HG02678 (cell line): ENCODE results near the gene DNER.
"Not testable (repeated sequence)": the region's sequence is repeated elsewhere in the genome, so short reads cannot be mapped to it uniquely, and the experiment has no call there.

ENCODE experiments used
- ATAC-seq: cut with Tn5 transposase; IDR thresholded peaks from one replicate; pipeline ENCODE4 v1.9.1; 2021; ENCODE audit warnings: mild to moderate bottlenecking, moderate library complexity; ENCODE audit not compliant: unreplicated experiment

DNER gene, protein sequence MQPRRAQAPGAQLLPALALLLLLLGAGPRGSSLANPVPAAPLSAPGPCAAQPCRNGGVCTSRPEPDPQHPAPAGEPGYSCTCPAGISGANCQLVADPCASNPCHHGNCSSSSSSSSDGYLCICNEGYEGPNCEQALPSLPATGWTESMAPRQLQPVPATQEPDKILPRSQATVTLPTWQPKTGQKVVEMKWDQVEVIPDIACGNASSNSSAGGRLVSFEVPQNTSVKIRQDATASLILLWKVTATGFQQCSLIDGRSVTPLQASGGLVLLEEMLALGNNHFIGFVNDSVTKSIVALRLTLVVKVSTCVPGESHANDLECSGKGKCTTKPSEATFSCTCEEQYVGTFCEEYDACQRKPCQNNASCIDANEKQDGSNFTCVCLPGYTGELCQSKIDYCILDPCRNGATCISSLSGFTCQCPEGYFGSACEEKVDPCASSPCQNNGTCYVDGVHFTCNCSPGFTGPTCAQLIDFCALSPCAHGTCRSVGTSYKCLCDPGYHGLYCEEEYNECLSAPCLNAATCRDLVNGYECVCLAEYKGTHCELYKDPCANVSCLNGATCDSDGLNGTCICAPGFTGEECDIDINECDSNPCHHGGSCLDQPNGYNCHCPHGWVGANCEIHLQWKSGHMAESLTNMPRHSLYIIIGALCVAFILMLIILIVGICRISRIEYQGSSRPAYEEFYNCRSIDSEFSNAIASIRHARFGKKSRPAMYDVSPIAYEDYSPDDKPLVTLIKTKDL

DNA sequence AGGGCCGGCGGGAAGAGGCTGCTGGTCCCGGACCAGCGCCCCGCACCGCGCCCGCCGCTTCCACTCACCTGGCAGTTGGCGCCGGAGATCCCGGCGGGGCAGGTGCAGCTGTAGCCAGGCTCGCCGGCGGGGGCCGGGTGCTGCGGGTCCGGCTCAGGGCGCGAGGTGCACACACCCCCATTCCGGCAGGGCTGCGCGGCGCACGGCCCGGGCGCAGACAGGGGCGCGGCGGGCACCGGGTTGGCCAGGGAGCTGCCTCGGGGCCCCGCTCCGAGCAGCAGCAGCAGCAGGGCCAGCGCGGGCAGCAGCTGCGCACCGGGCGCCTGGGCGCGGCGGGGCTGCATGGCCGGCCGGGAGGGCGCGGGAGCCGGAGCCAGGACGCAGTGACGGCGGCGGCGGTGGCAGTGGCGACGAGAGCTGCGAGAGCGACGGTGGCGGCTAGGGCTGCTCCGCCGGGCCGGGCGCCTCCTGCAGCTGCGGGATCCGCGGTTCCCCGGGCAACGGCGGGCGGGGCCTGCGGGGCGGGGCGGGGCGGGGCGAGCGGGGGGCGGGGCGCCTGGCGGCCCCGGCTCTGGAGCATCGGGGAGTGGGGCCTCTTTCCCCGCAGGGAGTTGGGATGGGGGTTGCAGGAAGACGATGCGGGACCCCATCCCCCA, at the start of gene DNER:
DNER (minus strand) TSS at position 476 of the 656 bp plus-strand sequence; CDS start at position 344, 132 bp downstream.
- ATAC-seq = peak; percentile 79

DNA sequence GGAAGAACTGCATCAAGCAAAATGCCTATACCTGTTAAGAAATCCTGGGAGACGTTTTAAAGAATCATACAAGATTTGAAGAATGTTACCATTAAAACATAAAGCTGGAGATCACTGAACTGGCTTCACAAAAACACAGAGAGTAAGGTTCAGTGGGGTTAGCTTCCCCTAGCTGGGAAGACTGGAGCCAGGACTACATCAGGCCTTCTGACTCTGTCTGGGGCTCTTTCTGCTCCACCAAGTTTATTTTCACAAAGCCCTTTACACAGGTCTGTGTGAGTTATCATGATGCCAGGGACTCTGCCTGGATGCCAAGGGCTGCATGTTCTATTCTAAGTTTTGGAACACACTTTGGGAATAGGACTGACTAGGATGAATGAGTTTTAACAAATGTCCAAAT, 47.3 kb upstream of the DNER start:
- ATAC-seq = no peak

DNA sequence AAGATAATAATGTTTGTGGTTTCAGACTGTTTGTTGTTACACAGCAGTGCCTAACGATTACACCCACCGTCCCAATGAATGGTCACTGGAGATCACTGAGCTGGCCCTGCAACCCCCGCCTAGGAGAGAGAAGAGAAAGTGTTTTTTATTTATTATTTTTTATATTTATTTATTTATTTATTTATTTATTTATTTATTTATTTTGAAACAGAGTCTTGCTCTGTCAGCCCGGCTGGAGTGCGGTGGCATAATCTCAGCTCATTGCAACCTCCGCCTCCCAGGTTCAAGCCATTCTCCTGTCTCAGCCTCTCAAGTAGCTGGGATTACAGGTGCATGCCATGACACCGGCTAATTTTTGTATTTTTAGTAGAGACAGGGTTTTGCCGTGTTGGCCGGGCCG, 43.1 kb upstream of the DNER start:
- ATAC-seq = not testable (repeated sequence)

DNA sequence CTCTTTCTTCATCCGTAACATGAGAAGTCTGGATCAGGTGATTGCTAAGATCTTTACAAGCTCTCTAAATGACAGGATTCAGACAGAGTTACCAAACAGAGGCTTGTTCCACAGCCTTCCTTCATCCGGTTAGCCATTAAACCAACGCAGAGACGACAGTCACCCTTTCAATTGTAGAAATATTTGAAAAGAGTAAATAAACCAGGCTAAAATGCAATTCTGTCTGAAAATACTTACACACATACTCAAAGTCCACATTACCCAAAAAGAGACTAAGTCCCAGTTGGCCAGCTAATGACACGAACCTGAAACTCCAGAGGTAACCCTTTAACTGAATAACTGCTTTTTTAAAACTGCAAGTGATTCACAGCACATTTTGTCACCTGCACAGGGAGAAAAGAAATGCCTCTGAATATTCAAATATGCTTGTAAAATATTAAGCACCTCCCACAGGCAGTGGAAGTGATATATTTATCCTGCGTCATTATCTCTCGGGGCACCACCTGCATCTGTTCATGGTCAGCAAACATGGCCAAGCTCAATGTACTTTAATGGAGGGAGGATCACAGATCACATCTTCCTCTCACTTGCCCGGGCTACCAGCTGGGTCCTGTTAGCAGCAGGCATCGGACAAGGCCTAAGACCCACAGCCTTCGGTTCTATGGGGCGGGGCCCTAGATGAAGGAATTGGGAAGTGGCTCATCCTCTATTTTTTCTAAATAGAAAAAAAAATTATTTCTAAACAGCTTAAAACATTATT, 38.8 kb upstream of the DNER start:
- no peak for ATAC-seq

DNA sequence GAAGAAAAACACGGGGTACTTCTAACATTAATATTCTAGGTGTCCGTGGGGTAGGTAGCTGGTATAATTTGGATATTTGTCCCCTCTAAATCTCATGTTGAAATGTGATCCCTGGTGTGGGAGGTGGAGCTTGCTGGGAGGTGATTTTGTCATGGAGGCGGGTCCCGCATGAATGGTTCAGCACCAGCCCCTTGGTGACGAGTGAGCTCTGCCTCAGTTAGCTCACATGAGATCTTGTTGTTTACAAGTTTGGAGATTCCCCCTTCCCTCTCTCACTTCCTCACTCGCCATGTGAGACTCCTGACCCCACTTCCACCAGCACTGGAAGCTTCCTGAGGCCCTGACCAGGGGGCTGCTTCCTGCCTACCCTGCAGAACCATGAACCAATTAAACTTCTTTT, 35.4 kb upstream of the DNER start:
- ATAC-seq = no peak

DNA sequence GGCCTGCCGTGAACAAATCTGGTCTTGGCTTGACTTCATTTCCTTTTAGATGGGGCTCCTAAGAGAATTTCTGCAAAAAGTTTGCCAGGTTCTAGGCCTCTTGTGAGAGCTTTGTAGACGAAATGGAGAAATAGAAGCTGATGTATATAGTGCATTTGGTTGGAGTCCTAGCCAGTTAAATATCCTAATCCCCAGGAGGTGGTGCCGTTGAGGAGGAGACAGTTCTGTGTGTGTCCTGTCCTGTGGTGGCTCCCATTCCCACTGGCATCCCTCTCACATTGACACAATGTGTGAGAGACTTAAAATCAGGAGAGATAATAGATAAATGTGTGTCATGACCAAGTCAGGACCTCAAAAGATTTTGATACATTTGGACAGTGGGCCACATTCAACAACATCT, 34.6 kb upstream of the DNER start:
- ATAC-seq = no peak

DNA sequence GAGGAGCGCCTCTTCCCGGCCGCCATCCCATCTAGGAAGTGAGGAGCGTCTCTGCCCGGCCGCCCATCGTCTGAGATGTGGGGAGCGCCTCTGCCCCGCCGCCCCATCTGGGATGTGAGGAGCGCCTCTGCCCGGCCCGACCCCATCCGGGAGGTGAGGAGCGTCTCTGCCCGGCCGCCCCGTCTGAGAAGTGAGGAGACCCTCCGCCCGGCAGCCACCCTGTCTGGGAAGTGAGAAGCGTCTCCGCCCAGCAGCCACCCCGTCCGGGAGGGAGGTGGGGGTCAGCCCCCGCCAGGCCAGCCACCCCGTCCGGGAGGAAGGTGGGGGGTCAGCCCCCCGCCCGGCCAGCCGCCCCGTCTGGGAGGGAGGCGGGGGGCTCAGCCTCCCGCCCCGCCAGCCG, 28.3 kb upstream of the DNER start:
- not testable (repeated sequence) for ATAC-seq

DNA sequence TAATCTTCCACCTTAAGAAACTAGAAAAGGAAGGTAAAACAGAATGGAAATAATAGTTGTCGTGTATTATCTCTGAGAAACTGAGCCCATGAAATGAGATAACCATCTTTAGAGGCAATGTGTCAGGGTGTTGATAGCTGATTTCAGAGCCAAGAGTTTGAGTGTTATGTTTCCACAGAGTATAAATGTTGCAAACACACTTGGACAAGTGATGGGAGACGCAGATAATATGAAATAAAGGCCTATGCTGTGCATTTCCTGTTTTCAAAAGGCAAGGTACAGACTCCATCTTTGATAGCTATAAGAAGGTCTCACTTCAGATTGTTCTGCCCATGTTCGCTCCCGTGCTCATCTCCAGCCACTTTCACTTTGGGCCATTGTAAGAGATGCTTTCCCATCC, 25.9 kb upstream of the DNER start:
- ATAC-seq = no peak

DNA sequence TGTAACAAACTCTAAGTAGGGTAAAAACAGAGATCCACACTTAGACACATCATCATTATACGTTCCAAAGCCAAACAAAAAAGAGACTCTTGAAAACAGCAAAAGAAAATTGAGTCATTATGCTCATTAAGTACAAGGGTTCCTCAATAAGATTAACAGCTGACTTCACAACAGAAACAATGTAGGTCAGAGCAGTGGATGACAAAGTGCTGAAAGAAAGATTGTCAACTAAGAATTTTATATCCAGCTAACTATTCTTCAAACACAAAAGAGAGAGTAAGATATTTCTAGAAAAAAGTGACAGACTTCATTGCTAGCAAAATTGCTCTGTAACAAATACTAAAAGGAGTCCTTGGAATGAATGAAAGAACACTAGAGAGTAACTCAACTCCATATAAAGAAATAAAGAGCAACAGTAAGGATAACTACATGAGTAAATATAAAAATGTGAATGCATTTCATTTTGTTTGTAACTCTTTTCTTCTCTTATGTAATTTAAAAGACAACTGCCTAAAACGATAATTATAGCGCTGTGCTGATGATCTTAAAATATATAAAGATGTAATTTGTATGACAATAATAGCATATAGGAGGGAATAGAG, 23.8 kb upstream of the DNER start:
- no peak for ATAC-seq

DNA sequence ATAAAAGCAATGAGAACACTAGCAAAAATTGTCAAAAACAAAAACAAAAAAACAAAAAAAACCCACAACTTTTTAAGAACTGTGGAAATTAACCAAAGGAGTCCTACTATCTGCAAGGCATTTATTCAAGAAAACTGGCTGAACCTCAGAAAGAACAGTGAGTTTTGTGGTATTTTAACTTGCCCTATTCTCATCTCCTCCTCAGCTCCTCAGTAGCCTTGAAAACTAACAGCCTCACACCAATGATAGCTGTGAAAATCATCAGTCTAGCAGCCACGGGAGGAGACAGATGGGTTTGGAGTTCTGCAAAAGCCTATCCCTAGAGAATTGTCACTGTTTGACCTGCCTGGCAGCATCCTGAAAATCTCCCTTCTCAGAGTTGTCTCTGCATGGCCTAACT, 20.1 kb upstream of the DNER start:
- ATAC-seq = no peak

DNA sequence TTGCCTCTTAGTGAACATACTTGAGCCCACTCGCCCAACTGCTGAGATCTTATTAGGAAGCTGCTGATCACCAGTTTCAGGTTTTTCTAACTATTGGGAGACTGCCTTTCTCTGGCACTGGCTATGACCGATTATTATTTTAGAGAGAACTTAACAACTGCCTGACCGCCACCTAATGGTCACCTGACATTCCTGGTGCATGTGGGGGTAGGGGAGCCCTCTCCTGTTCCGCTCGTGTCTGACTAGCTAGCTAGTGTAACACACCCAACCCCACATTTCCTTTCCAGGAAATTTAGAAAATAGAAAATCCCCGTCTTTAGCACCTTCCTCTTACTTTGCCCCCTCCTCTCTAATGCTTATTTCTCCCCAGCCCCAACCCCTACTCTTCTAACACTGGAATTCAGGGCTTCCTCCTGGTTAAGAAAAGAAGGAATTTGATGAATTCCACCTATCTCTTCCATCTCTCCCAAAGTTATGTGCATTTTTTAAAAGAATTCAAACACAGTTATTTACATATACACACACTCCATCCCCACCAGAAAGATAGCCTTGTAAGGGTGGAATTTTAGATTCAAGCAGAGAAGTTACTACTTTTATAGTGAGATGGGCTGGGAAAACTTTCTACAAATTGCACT, 19.4 kb upstream of the DNER start:
- no peak for ATAC-seq

DNA sequence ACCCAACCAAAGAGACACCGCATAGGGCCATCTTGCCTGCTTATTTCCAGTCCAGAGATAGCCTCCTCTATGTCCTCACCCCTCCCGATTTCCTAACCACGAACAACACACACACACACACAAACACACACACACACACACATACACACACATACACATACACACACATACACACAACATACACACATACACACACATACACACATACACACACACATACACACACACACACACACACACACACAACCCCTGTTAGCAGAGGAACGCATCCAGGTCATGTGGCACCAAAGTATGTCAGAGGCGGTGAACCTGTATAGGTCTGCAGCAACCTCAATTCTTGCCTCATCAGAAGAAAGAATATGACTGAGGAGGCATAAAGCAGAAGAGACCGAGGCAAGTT, 18.5 kb upstream of the DNER start:
- ATAC-seq = no peak

DNA sequence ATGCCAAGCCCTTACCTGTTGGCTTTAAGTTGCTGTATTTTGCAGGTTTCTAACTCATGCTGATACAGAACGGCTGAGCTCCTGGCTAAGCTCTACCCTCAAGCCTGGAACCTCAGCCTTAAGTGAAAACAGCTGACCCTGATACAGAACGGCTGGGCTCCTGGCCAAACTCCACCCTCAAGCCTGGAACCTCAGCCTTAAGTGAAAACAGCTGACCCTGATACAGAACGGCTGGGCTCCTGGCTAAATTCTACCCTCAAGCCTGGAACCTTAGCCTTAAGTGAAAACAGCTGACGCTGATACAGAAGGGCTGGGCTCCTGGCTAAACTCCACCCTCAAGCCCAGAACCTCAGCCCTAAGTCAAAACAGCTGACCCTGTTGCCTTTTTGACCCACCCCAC, 17.6 kb upstream of the DNER start:
- no peak for ATAC-seq

DNA sequence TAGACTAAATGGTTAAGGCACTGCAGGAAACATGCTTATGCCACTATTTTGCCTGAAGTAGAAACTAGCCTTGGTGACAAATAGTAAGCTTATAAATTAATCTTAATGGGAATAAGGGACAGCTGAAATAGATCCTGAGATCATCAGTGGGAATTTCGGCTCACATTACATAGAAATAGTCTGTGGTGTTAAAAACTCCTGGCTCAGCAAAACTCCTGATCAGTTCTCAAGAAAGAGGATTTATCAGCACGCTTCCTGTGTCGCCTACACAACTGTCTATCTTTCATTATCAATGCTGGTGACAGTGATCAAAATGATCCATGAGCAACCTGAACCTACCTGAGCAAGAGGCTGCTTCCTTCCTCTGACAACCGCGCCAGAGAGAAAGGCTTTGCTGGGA, 17.0 kb upstream of the DNER start:
- no peak for ATAC-seq

DNA sequence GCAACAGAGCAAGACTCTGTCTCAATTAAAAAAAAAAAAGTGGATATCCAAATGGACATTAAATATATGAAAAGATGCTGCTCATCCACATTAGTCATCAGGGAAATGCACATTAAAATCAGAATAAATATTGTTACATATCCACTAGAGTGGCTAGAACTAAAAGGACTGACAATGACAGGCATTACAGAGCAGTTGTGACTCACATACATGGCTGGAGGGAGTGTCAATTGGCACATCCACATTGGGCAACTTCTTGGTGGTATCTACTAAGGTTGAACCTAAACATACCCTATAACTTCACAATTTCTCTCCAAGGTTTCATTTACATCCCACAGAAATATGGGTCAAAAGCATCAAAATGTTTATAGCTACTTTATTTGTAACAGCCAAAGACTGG, 14.0 kb upstream of the DNER start:
- no peak for ATAC-seq

DNA sequence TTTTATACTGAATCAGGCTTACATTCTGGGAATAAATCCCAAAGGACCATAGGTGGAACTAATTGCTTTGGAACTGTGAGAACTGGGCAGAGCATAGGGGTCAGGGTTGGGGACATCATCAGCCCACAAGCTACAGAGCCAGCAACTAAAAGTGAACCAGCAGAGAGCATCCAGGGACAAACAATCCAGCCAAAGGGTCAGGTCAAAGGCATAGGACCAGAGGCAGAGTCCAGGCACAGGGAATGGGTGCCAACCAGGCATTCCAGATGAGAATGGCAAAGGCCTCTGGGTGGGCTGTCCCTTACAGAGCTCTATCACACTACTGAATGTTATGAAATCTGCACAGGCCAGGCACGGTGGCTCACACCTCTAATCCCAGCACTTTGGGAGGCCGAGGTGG, 12.3 kb upstream of the DNER start:
- ATAC-seq = no peak

DNA sequence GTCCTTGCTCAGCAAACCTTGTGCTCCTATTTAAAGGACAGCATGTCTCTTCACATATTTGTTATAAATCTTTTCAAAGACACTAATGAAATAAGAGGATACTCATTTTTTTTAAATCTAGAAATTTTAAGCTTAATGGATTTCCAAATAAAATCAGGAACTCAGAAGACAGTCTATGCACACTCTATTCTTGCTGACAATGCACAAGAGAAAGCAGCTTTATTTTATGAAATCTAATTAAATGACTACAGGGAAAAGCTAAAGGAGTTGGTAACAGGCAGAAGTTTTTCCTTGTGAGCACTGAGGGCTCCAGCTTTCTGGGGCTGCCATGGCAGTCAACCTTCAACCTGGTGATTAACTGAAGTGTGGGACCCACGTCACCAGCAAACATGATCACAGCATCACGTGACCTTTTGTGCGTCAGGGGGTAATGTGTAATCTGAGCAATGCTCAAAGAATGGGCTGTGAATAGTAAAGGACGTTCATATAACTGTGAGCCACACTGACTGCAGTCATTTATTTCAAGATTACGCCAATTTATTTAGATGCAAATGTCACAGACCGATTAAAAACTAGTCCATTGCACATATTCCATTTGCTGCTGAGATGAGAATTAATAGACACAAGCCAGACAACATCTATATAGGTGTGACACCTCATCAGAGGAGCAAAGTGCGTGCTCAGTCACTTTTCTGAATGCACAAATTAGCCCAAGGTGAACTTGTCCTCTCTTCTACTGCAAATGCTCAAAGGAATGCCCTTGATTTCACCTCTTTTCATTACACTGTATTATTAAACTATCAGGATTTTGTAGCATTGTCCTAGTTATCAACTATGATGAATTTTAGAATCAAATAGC, 11.6 kb upstream of the DNER start:
- ATAC-seq = no peak

DNA sequence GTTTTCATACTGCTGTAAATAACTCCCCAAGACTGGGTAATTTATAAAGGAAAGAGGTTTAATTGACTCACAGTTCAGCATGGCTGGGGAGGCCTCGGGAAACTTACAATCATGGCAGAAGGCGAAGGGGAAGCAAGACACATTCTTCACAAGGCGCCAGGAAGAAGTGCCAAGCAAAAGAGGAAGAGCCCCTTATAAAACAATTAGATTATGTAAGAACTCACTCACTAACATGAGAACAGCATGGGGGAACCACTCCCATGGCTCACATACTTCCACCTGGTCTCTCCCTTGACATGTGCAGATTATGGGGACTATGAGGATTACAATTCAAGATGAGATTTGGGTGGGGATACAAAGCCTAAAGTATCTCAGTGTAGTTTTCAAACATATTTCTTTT, 8.8 kb upstream of the DNER start:
- ATAC-seq = not testable (repeated sequence)

DNA sequence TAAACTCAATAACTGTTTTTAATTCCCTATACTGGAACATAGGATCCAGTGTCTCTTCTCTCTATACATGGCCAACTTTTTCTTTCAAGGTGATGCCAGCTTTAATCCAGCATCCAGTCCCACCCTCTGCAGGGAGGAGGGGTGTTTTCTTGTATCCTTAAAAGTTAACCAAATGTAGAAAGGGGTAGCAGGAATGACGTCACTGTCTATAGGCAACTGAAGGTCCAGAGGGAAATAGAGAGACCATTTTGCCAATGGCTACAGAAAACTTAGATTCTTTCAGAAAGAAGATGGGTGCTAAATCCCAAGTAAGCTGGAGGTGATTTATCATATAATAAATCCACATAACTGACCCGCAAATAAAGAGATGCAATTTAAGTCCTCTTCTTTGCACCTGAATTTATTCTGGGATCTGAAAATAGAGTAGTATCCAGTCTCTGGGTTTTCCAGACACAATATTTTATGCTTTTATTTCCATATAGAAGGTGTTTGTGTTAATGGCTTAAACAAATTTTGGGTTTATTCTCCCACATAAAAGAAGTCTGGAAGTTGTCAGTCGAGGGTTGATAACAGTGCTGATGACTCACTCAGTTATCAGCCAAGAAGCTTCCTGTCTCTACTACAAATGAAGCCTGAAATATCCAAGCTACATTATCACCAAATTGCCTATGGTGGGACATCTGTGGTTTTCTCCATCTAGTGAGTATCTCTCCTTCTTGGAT, 5.7 kb upstream of the DNER start:
- ATAC-seq = no peak
